Ascending aorta (tissue), 2 donors: Measurements from ENCODE around the gene SIGLEC12. TPM values are rescaled to one million over a fixed set of nuclear protein-coding genes. Genes with fewer than 3 reads are reported as not detected.

Experiments used
- DNase-seq, 2 donors: peaks; one replicate each; pipeline ENCODE4 v3.0.0-alpha.2; 2019; ENCODE audit warnings: low spot score in 2 of 2
- H3K27ac ChIP-seq, 2 donors: fragments of 200-600 bp; sonication (generic); one replicate each; pipeline ENCODE4 v1.5.1; 2016 to 2017; ENCODE audit warnings: mild to moderate bottlenecking in 1 of 2
- H3K27me3 ChIP-seq: fragments of 200-600 bp; sonication (generic); one replicate; pipeline ENCODE4 v1.5.1; 2017
- H3K36me3 ChIP-seq, 2 donors: fragments of 200-600 bp; sonication (generic); one replicate each; pipeline ENCODE4 v1.5.1; 2016
- H3K4me1 ChIP-seq, 2 donors: fragments of 200-600 bp; sonication (generic); one replicate each; pipeline ENCODE4 v1.5.1; 2016 to 2017; ENCODE audit warnings: mild to moderate bottlenecking in 1 of 2
- H3K4me3 ChIP-seq, 2 donors: fragments of 200-600 bp; sonication (generic); one replicate each; pipeline ENCODE4 v1.5.1; 2016 to 2017; ENCODE audit warnings: mild to moderate bottlenecking in 1 of 2
- H3K9me3 ChIP-seq, 2 donors: fragments of 200-600 bp; sonication (generic); one replicate each; pipeline ENCODE4 v1.5.1; 2016
- CTCF ChIP-seq, 3 experiments: fragments of 200-600 bp in 2 of 3; fragments of 450-650 bp in 1 of 3; sonication (generic) in 2 of 3; IDR thresholded peaks; one replicate each; pipeline ENCODE4 v1.5.1; 2016 to 2019; ENCODE audit warnings: antibody characterized with exemption in 3 of 3, mild to moderate bottlenecking in 1 of 3, moderate library complexity in 1 of 3
- intact Hi-C: fragments of 100-400 bp; cut with DNase I; formaldehyde crosslinking; loops from one replicate; pipeline ENCODE4 v1.15.1; 2023
- total RNA-seq: library from RNA; depleted of rRNA; stranded (reverse); fragments of >200 nt; gene quantifications from one replicate; pipeline ENCODE4 v1.1.0, GENCODE V29; 2016

The SIGLEC12 gene
- total RNA-seq, 1 donor from 2014 or later = not detected

- no peak for TF ChIP-seq CTCF (IDR thresholded peaks at IDR 0.05)
- intact Hi-C loops = no loop called here
- Histone ChIP-seq H3K36me3 (no peaks in the 10 kb centered on the region), H3K27ac (no peak overlapping the region), H3K27me3 (no peaks in the 10 kb centered on the region), H3K4me1 (no peaks in the 10 kb centered on the region), H3K9me3 (no peaks in the 10 kb centered on the region), H3K4me3 (no peak overlapping the region)
- DNase-seq = no peak
These were observed 12.5 kb downstream of the SIGLEC12 start for GRCh38 chr19:51489113-51489512.

- Histone ChIP-seq H3K9me3 (no peaks in the 10 kb centered on the region), H3K4me1 (no peaks in the 10 kb centered on the region), H3K27me3 (no peaks in the 10 kb centered on the region), H3K27ac (no peak overlapping the region), H3K36me3 (no peaks in the 10 kb centered on the region), H3K4me3 (no peak overlapping the region)
- no peak for DNase-seq
- no peak for TF ChIP-seq CTCF (IDR thresholded peaks at IDR 0.05)
- intact Hi-C loops = no loop called here
These were observed 13.1 kb downstream of the SIGLEC12 start for GRCh38 chr19:51488491-51488890.

GRCh38 chr19:51485960-51486660 lies 15.5 kb downstream of the SIGLEC12 start:
- H3K4me1 ChIP-seq = no peaks in the 10 kb centered on the region
- intact Hi-C loops = no loop called here
- H3K27ac ChIP-seq = no peak overlapping the region
- no peak for DNase-seq
- no peak overlapping the region for H3K4me3 ChIP-seq
- H3K36me3 ChIP-seq = no peaks in the 10 kb centered on the region
- TF ChIP-seq CTCF (IDR thresholded peaks at IDR 0.05) = no peak
- H3K27me3 ChIP-seq = no peaks in the 10 kb centered on the region
- H3K9me3 ChIP-seq = no peaks in the 10 kb centered on the region

GRCh38 chr19:51480590-51480989 lies 21.0 kb downstream of the SIGLEC12 start:
- TF ChIP-seq CTCF (IDR thresholded peaks at IDR 0.05) = no peak
- H3K4me3 ChIP-seq = no peak overlapping the region
- H3K4me1 ChIP-seq = no peaks in the 10 kb centered on the region
- no peak for DNase-seq
- no peak overlapping the region for H3K27ac ChIP-seq
- no peaks in the 10 kb centered on the region for H3K36me3 ChIP-seq
- intact Hi-C loops = no loop called here
- H3K27me3 ChIP-seq = no peaks in the 10 kb centered on the region
- no peaks in the 10 kb centered on the region for H3K9me3 ChIP-seq

GRCh38 chr19:51479531-51480331 lies 21.9 kb downstream of the SIGLEC12 start:
- Histone ChIP-seq H3K9me3 (no peaks in the 10 kb centered on the region), H3K4me1 (no peaks in the 10 kb centered on the region), H3K27me3 (no peaks in the 10 kb centered on the region), H3K27ac (no peak overlapping the region), H3K36me3 (no peaks in the 10 kb centered on the region), H3K4me3 (no peak overlapping the region)
- intact Hi-C loops = loop anchor here (10.0 kb wide), 1 partner anchor 295 kb away; no protein-coding TSS in a partner anchor
- TF ChIP-seq CTCF (IDR thresholded peaks at IDR 0.05) = no peak
- DNase-seq = peak in 1 of 2 donors; percentile 21
